GM12873 (cell line): ENCODE data around the gene RYR1.

Experiments used
- TF ChIP-seq, protein P1 (sequence below): IDR thresholded peaks from 2 replicates; pipeline ENCODE4 v1.5.1; 2012; ENCODE audit warnings: low read depth, mild to moderate bottlenecking, moderate library complexity, low read length, control low read depth; ENCODE audit not compliant: insufficient read depth; ENCODE audit errors: missing control alignments

RYR1 gene

DNA sequence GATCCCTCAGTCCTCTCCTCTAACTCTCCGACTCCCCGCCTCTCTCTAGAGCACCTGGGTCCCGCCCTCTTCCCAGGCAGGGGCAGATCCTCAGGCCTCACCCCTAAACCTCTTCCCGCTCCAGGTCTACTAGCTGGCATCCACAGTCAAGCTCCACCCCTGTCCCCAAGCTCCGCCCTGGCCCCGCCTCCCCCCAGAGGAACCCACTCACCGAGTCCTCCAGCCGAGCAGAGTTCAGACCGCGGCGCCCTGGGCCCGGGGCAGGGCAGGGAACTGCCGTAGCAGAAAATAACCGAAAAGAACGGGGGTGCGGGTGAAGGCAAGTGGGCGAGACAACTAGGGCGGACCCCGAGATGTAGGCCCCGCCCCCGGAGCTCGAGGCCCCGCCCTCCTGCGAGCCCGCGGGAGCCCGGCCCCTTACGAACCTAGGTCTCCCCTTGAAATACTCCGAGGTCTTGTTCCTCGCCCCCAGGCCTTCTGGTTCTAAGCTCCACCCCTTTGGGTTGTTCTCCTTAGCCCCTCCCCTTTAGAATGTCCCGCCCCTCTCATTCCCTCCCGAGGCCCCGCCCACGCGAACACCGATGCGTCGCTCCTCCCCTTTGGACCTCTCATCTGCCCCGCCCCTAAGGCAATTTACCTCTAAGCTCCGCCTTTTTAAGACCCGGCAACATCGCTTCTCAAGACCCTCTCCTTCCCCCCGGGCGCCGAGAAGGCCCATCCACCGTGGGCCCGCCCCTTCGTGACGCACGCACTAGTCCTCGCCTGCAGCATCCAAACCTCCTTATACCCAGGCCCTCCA is 45.7 kb upstream of the RYR1 start, which contains the start of gene GGN:
TSS of gene GGN (minus strand) at position 485 of the 799 bp plus-strand sequence. CDS start 773 bp downstream, outside the sequence.
- TF ChIP-seq, protein P1, sequence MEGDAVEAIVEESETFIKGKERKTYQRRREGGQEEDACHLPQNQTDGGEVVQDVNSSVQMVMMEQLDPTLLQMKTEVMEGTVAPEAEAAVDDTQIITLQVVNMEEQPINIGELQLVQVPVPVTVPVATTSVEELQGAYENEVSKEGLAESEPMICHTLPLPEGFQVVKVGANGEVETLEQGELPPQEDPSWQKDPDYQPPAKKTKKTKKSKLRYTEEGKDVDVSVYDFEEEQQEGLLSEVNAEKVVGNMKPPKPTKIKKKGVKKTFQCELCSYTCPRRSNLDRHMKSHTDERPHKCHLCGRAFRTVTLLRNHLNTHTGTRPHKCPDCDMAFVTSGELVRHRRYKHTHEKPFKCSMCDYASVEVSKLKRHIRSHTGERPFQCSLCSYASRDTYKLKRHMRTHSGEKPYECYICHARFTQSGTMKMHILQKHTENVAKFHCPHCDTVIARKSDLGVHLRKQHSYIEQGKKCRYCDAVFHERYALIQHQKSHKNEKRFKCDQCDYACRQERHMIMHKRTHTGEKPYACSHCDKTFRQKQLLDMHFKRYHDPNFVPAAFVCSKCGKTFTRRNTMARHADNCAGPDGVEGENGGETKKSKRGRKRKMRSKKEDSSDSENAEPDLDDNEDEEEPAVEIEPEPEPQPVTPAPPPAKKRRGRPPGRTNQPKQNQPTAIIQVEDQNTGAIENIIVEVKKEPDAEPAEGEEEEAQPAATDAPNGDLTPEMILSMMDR: no peak

DNA sequence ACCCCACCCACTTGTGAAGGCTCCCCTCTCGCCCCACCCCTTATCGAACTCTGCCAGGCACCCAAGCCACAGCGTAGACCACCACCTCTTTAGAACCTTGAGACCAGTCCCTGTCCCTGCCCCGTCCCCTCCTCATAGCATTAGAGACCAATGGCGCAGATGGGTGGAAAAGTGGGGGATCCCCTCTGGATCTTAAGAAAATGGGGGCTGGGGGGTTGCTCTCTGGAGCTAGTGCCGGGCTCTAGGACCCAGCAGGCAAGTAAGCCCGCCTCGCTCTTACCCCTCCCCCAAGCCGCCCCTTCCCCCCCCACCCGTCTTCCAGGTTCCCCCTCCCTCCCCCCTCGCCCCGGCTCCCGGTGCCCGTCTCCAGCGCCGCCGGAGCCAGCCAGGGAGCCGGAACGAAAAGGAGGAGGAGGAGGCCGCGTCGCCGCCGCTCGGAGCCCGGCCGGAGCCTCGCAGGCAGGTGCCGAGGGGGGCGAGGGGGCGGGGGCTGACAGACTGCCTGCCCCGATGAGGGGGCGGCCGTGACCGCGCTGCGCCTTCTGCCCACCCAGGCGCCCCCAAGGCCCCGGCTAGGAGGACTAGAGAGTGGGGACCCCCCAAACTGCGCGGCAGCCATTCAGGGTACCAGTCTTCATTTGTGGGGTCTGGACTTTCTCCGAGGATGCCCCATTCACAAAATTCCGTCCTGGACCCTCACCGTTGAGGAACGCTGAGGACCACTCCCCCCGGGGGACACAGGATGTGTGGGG is 45.0 kb upstream of the RYR1 start, which contains the start of gene SPRED3:
TSS of gene SPRED3 (plus strand) at position 349 of the 752 bp plus-strand sequence. CDS start 1,606 bp downstream, outside the sequence.
- TF ChIP-seq, protein P1: no peak

DNA sequence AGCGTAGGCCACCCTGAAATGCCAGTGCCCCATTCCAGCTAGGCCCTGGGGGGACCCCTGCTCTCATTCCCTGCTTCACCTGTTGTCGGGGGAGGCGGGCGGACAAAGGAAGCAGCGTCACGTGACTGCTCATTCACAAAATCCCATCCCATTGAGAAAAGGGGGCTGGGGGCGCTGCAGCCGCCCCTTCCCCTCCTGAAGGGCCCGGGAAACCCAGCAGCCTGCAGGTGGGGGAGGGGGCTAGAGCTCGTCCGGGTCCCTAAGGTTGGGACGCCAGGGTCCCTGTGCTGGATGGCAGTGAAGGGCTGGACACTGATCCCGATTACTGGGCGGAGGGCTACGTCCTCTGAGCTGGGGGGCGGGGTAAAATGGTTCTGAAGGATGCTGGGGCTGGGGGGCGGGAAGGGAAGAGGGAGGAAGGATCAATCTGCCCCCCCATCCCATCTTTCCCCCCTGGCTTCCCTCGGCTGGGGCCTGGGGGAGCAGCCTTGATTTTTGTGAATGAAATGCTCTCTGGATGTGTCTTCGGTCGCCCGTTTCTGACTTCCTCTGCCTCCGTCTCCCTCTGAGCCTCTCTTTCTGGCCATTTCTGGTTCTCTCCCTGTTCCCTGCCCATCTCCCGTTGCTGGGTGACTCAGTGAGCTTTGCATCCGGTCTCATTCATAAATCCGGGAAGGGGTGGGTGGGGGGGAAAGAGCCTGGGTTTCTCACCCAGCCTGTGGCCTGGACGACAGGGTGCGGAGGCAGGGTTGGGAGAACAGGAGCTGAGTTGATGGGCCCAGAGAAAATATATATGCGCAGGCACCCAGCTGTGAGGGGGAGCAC is 44.2 kb upstream of the RYR1 start:
- TF ChIP-seq, protein P1: no peak

DNA sequence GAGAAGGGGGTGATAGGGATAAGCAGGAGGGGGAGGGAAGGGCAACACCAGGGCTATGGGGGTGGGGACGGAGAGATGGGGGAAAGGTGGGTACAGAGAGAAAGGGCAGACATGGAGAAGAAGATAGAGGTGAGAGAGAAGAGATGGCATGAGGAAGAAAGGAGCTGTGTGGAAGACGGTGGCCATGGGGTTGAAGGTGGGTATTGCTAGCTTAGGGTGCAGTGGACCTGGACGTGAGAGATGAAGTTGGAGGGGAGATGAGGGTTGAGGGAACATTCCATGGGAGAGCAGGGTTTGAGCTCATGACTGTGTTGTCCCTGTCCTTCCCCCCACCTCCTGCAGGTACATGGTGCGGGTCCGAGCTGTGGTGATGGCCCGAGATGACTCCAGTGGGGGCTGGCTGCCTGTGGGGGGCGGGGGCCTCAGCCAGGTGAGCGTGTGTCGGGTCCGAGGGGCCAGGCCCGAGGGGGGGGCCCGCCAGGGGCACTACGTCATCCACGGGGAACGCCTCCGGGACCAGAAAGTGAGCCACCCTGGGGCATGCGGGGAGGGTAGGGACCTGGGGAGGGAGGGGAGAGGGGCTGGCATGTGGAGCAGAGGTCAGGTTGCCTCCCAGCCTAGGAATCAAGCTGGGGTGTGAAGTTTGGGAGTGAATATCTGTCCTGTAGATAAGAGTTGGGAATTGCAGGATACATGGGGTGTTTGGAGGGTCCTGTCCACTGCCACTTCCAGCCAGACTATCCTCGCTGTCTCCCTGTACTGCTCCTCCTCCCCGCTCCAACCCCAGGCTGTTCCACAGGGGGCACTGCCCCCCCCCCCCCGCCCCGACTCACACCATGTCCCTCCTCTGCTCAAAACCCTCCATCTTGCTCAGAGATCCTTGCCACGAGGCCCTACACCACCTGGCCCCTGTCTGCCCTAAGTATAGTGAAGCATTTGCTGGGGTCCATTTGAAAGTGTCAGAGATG is 43.2 kb upstream of the RYR1 start:
- TF ChIP-seq, protein P1: no peak

DNA sequence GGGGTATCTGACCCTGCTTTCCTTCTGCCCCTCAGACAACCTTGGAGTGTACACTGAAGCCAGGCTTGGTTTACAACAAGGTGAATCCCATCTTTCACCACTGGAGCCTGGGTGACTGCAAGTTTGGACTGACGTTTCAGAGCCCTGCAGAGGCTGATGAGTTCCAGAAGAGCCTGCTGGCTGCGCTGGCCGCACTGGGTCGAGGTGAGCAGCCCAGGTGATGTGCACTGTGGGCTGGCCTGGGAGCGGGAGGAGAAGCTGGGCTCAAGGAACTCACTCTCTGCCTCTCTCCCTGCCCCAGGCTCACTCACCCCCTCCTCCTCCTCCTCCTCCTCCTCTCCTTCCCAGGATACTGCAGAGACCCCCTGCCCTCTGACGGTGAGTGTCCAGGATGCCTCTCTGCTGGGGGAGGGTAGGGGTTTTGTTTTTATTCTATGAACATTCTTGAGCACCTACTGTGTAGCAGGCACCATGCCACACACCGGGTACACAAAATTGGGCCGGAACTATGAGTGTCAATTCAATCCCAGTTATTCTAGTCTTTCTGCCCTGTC is 41.5 kb upstream of the RYR1 start:
- TF ChIP-seq, protein P1: no peak

DNA sequence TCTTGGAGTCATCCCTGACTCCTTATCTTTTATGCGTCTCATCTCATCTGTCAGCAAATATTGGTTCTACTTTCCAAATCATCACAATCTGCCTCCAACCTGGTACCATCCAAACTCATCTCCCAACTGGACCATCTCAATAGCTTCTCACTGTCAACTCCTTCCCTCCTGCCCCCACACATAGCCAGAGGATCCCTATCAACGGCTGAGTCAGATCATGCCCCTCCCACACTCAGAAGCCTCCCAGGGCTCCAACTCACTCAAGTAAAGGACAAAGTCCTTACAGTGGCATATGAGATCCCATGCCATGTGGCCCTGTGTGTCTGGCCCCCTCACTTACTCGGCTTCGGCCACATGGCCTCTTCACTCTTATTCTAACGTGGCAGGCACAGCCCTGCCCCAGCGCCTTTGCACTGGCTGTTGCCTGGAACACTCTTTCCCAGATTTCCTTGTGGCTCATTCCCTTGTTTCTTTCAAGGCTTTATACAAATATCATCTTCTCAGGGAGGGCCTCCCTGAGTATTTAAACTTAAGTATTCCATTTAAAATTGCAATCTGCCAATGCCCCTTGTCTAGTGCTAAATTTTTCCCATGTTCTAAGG is 40.7 kb upstream of the RYR1 start:
- TF ChIP-seq, protein P1: no peak
